ENCODE results near the gene LGR6. TPM values are rescaled to one million over a fixed set of nuclear protein-coding genes. Genes with fewer than 3 reads are reported as not detected.

The LGR6 gene
- polyA plus RNA-seq, 1 donor from 2014 or later = not detected

DNA sequence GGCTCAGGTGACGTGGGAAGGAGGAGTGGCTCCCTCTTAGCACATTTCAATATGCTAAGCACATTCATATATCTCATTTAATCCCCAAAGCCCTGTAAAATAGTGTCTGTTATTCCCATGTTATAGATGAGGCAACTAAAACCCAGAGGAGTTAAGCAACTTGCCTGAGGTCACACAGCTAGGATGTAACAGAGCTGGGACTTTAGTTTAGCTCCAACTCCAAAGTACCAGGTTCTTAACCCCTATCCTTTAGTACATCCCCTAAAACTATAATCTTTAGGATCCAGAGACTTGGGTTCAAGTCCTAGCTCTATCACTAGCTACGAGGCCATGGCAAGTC is 48.5 kb downstream of the LGR6 start:
- Histone ChIP-seq H3K36me3 (ENCODE audit: insufficient read depth, low read length) (no peaks in the 10 kb centered on the region), H4K20me1 (ENCODE audit: insufficient read depth) (no peaks in the 10 kb centered on the region), H3K9ac (ENCODE audit: low read length) (no peak overlapping the region), H3K27ac (ENCODE audit: low read length) (no peak overlapping the region), H3F3A (ENCODE audit: insufficient read depth, low read length, poor library complexity, severe bottlenecking) (no peaks in the 10 kb centered on the region), H3K4me3 (ENCODE audit: low read length) (no peak overlapping the region), H3K4me2 (ENCODE audit: low read length) (no peak overlapping the region), H3K9me2 (ENCODE audit: insufficient read depth, low read length) (no peaks in the 10 kb centered on the region), H3K79me2 (replicated peaks; ENCODE audit: insufficient read depth, low read length) (no peaks in the 10 kb centered on the region), H3K27me3 (ENCODE audit: insufficient read depth, low read depth, low read length) (no peaks in the 10 kb centered on the region), H3K9me3 (ENCODE audit: low read length) (no peaks in the 10 kb centered on the region), H2AFZ (ENCODE audit: low read depth, low read length) (no peak overlapping the region)
- TF ChIP-seq MXI1 (conservative IDR thresholded peaks at IDR 0.05; ENCODE audit: poor library complexity, severe bottlenecking) = no peak
- no peak for TF ChIP-seq EP300 (conservative IDR thresholded peaks at IDR 0.05; ENCODE audit: poor library complexity, severe bottlenecking)

DNA sequence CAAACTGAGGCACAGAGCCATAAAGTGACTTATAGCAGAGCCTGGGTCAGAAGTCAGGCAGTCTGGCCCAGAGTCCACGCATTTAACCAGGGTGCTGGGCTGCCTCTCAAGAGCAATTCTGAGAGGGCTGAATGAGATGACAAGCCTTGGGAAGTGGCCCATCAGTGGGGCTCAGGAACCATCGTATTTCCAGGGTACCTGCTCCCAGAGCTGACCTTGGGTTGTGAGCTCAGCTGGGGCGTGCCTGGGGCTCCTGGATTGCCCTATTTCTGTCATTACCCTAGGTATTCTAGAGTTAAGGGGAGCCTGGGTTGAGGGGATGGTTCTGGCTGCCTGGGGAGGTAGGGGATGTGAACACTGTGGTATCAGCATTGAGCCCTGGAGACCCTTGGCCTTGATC is 49.4 kb downstream of the LGR6 start:
- H3F3A ChIP-seq (ENCODE audit: insufficient read depth, low read length, poor library complexity, severe bottlenecking) = no peaks in the 10 kb centered on the region
- no peaks in the 10 kb centered on the region for H3K36me3 ChIP-seq (ENCODE audit: insufficient read depth, low read length)
- no peaks in the 10 kb centered on the region for H3K79me2 ChIP-seq (replicated peaks; ENCODE audit: insufficient read depth, low read length)
- H3K27ac ChIP-seq (ENCODE audit: low read length) = no peak overlapping the region
- no peak overlapping the region for H2AFZ ChIP-seq (ENCODE audit: low read depth, low read length)
- TF ChIP-seq EZH2 (IDR thresholded peaks at IDR 0.05; ENCODE audit: borderline replicate concordance, insufficient read depth, low read length, poor library complexity, severe bottlenecking) (no peak), TAF1 (IDR thresholded peaks at IDR 0.05; ENCODE audit: low read depth) (no peak), POLR2AphosphoS5 (IDR thresholded peaks at IDR 0.05) (no peak), SMC3 (conservative IDR thresholded peaks at IDR 0.05; ENCODE audit: poor library complexity) (no peak), RAD21 (conservative IDR thresholded peaks at IDR 0.05) (no peak), MXI1 (conservative IDR thresholded peaks at IDR 0.05; ENCODE audit: poor library complexity, severe bottlenecking) (no peak), EP300 (conservative IDR thresholded peaks at IDR 0.05; ENCODE audit: poor library complexity, severe bottlenecking) (no peak)
- TF ChIP-seq, protein P1, sequence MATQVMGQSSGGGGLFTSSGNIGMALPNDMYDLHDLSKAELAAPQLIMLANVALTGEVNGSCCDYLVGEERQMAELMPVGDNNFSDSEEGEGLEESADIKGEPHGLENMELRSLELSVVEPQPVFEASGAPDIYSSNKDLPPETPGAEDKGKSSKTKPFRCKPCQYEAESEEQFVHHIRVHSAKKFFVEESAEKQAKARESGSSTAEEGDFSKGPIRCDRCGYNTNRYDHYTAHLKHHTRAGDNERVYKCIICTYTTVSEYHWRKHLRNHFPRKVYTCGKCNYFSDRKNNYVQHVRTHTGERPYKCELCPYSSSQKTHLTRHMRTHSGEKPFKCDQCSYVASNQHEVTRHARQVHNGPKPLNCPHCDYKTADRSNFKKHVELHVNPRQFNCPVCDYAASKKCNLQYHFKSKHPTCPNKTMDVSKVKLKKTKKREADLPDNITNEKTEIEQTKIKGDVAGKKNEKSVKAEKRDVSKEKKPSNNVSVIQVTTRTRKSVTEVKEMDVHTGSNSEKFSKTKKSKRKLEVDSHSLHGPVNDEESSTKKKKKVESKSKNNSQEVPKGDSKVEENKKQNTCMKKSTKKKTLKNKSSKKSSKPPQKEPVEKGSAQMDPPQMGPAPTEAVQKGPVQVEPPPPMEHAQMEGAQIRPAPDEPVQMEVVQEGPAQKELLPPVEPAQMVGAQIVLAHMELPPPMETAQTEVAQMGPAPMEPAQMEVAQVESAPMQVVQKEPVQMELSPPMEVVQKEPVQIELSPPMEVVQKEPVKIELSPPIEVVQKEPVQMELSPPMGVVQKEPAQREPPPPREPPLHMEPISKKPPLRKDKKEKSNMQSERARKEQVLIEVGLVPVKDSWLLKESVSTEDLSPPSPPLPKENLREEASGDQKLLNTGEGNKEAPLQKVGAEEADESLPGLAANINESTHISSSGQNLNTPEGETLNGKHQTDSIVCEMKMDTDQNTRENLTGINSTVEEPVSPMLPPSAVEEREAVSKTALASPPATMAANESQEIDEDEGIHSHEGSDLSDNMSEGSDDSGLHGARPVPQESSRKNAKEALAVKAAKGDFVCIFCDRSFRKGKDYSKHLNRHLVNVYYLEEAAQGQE (IDR thresholded peaks at IDR 0.05; ENCODE audit: borderline replicate concordance) = no peak
- TF ChIP-seq, protein P2, sequence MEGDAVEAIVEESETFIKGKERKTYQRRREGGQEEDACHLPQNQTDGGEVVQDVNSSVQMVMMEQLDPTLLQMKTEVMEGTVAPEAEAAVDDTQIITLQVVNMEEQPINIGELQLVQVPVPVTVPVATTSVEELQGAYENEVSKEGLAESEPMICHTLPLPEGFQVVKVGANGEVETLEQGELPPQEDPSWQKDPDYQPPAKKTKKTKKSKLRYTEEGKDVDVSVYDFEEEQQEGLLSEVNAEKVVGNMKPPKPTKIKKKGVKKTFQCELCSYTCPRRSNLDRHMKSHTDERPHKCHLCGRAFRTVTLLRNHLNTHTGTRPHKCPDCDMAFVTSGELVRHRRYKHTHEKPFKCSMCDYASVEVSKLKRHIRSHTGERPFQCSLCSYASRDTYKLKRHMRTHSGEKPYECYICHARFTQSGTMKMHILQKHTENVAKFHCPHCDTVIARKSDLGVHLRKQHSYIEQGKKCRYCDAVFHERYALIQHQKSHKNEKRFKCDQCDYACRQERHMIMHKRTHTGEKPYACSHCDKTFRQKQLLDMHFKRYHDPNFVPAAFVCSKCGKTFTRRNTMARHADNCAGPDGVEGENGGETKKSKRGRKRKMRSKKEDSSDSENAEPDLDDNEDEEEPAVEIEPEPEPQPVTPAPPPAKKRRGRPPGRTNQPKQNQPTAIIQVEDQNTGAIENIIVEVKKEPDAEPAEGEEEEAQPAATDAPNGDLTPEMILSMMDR (IDR thresholded peaks at IDR 0.05; ENCODE audit: poor library complexity, severe bottlenecking) = no peak
- H3K9me3 ChIP-seq (ENCODE audit: low read length) = no peaks in the 10 kb centered on the region
- H3K9me2 ChIP-seq (ENCODE audit: insufficient read depth, low read length) = no peaks in the 10 kb centered on the region
- no peaks in the 10 kb centered on the region for H4K20me1 ChIP-seq (ENCODE audit: insufficient read depth)
- no peak overlapping the region for H3K9ac ChIP-seq (ENCODE audit: low read length)
- H3K4me3 ChIP-seq (ENCODE audit: low read length) = no peak overlapping the region
- no peaks in the 10 kb centered on the region for H3K27me3 ChIP-seq (ENCODE audit: insufficient read depth, low read depth, low read length)
- no peak overlapping the region for H3K4me2 ChIP-seq (ENCODE audit: low read length)

DNA sequence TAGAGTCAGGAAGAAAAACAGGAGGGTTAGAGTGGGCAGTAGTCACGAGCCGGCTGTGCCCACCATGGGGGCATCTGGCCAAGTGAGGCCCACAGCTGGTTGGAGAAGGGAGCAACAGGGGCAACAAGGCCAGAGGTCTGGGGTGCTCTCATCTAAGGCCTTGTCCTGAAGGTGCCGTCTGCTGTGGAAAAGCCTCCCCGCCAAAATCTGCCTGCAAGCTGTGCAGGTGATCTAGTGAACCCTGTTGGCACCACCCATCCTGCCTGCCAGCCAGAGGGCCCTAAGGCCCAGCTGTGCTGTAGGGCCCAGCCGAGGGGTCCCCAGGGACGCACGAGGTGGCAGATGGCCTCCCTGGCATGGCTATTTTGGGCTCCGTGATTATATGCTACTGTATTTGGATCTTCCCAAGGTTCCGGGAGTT is 51.3 kb downstream of the LGR6 start:
- Histone ChIP-seq H3K9ac (ENCODE audit: low read length) (no peak overlapping the region), H3K4me3 (ENCODE audit: low read length) (no peak overlapping the region), H3K4me2 (ENCODE audit: low read length) (no peak overlapping the region), H3K9me2 (ENCODE audit: insufficient read depth, low read length) (no peaks in the 10 kb centered on the region), H3K36me3 (ENCODE audit: insufficient read depth, low read length) (no peaks in the 10 kb centered on the region), H3K27me3 (ENCODE audit: insufficient read depth, low read depth, low read length) (no peaks in the 10 kb centered on the region), H3K27ac (ENCODE audit: low read length) (no peak overlapping the region), H4K20me1 (ENCODE audit: insufficient read depth) (no peaks in the 10 kb centered on the region), H3K9me3 (ENCODE audit: low read length) (no peaks in the 10 kb centered on the region), H3K79me2 (replicated peaks; ENCODE audit: insufficient read depth, low read length) (no peaks in the 10 kb centered on the region), H3F3A (ENCODE audit: insufficient read depth, low read length, poor library complexity, severe bottlenecking) (no peaks in the 10 kb centered on the region), H2AFZ (ENCODE audit: low read depth, low read length) (no peak overlapping the region)
- no peak for TF ChIP-seq MXI1 (conservative IDR thresholded peaks at IDR 0.05; ENCODE audit: poor library complexity, severe bottlenecking)
- TF ChIP-seq, protein P2 (IDR thresholded peaks at IDR 0.05; ENCODE audit: poor library complexity, severe bottlenecking) = no peak
- TF ChIP-seq, protein P1 (IDR thresholded peaks at IDR 0.05; ENCODE audit: borderline replicate concordance) = no peak
- no peak for TF ChIP-seq EZH2 (IDR thresholded peaks at IDR 0.05; ENCODE audit: borderline replicate concordance, insufficient read depth, low read length, poor library complexity, severe bottlenecking)
- no peak for TF ChIP-seq POLR2AphosphoS5 (IDR thresholded peaks at IDR 0.05)
- TF ChIP-seq SMC3 (conservative IDR thresholded peaks at IDR 0.05; ENCODE audit: poor library complexity) = no peak
- no peak for TF ChIP-seq EP300 (conservative IDR thresholded peaks at IDR 0.05; ENCODE audit: poor library complexity, severe bottlenecking)
- TF ChIP-seq RAD21 (conservative IDR thresholded peaks at IDR 0.05) = no peak
- TF ChIP-seq TAF1 (IDR thresholded peaks at IDR 0.05; ENCODE audit: low read depth) = no peak
